NCI-H524 treated with DMSO at 0.1 percent for 48 hours (cell line): ENCODE measurements around the gene MYO1E.
"Not testable (repeated sequence)": the region's sequence is repeated elsewhere in the genome, so short reads cannot be mapped to it uniquely, and the experiment has no call there.

Experiments used
- DNase-seq: peaks from one replicate; lab custom pipeline; 2025; lab: John Stamatoyannopoulos, UW

MYO1E gene

GRCh38 chr15:59292442-59293151, 80.1 kb downstream of the MYO1E start:
- no peak for DNase-seq

- DNase-seq: no peak
These were observed 81.5 kb downstream of the MYO1E start for GRCh38 chr15:59291213-59291549.

GRCh38 chr15:59290295-59291212, 82.1 kb downstream of the MYO1E start:
- DNase-seq: no peak

GRCh38 chr15:59289574-59289973, 83.1 kb downstream of the MYO1E start:
- no peak for DNase-seq

- no peak for DNase-seq
These were observed 88.8 kb downstream of the MYO1E start for GRCh38 chr15:59283717-59284391.

- DNase-seq: no peak
These were observed 89.9 kb downstream of the MYO1E start for GRCh38 chr15:59282515-59283337.

- no peak for DNase-seq
These were observed 91.0 kb downstream of the MYO1E start for GRCh38 chr15:59281699-59282098.

- DNase-seq: no peak
These were observed 91.8 kb downstream of the MYO1E start for GRCh38 chr15:59280855-59281254.

GRCh38 chr15:59280292-59280691, 92.4 kb downstream of the MYO1E start:
- not testable (repeated sequence) for DNase-seq

GRCh38 chr15:59279023-59279422, 93.6 kb downstream of the MYO1E start:
- no peak for DNase-seq

- DNase-seq: no peak
These were observed 94.6 kb downstream of the MYO1E start for GRCh38 chr15:59278120-59278519.

GRCh38 chr15:59276225-59277178, 96.2 kb downstream of the MYO1E start:
- no peak for DNase-seq

- no peak for DNase-seq
These were observed 98.3 kb downstream of the MYO1E start for GRCh38 chr15:59274126-59274970.

- no peak for DNase-seq
These were observed 99.4 kb downstream of the MYO1E start for GRCh38 chr15:59273234-59273633.

GRCh38 chr15:59271595-59272201, 101.0 kb downstream of the MYO1E start:
- DNase-seq: no peak

- DNase-seq: no peak
These were observed 103.7 kb downstream of the MYO1E start for GRCh38 chr15:59268852-59269407.

- DNase-seq: no peak
These were observed 104.4 kb downstream of the MYO1E start for GRCh38 chr15:59268168-59268851.

GRCh38 chr15:59266028-59266427, 106.6 kb downstream of the MYO1E start:
- no peak for DNase-seq
